Mesothelial cell of epicardium (in vitro differentiated cells): ENCODE measurements around the gene UBE2R2. TPM values are rescaled to one million over a fixed set of nuclear protein-coding genes. Genes with fewer than 3 reads are reported as not detected.

ENCODE experiments used
- DNase-seq, 2 experiments: peaks; one replicate each; pipeline ENCODE4 v3.0.0; 2021; ENCODE audit warnings: low spot score in 2 of 2; ENCODE audit not compliant: unreplicated experiment in 2 of 2
- H3K27ac Mint-ChIP-seq: 2 replicates; pipeline ENCODE4 v1.8.0; 2021; ENCODE audit warnings: mixed read lengths
- H3K27me3 Mint-ChIP-seq: 2 replicates; pipeline ENCODE4 v1.8.0; 2021; ENCODE audit warnings: low read depth, mixed read lengths
- H3K36me3 Mint-ChIP-seq: 2 replicates; pipeline ENCODE4 v1.8.0; 2021; ENCODE audit warnings: mixed read lengths
- H3K4me1 Mint-ChIP-seq: 2 replicates; pipeline ENCODE4 v1.8.0; 2021; ENCODE audit warnings: mixed read lengths
- H3K4me3 Mint-ChIP-seq: 2 replicates; pipeline ENCODE4 v1.8.0; 2021; ENCODE audit warnings: mild to moderate bottlenecking, moderate library complexity, mixed read lengths
- H3K9me3 Mint-ChIP-seq: 2 replicates; pipeline ENCODE4 v1.8.0; 2021; ENCODE audit warnings: mixed read lengths
- total RNA-seq: library from RNA; stranded (reverse); gene quantifications from 3 replicates; pipeline ENCODE4 v1.2.1, GENCODE V29; 2021
- TF ChIP-seq, protein P1 (sequence below): fragments of 200-600 bp; sonication (generic); IDR thresholded peaks from one replicate; pipeline ENCODE4 v1.5.0; 2021; ENCODE audit warnings: antibody characterized with exemption; ENCODE audit not compliant: unreplicated experiment

UBE2R2 gene
- total RNA-seq, 1 donor from 2014 or later, result 59.9 TPM

- Mint-ChIP-seq H3K4me1 (peaks cover 2% of the 10 kb centered on the region), H3K4me3 (no peak overlapping the region), H3K9me3 (no peaks in the 10 kb centered on the region), H3K27me3 (no peaks in the 10 kb centered on the region), H3K27ac (no peak overlapping the region), H3K36me3 (no peaks in the 10 kb centered on the region)
- DNase-seq, result no peak
- TF ChIP-seq, protein P1, sequence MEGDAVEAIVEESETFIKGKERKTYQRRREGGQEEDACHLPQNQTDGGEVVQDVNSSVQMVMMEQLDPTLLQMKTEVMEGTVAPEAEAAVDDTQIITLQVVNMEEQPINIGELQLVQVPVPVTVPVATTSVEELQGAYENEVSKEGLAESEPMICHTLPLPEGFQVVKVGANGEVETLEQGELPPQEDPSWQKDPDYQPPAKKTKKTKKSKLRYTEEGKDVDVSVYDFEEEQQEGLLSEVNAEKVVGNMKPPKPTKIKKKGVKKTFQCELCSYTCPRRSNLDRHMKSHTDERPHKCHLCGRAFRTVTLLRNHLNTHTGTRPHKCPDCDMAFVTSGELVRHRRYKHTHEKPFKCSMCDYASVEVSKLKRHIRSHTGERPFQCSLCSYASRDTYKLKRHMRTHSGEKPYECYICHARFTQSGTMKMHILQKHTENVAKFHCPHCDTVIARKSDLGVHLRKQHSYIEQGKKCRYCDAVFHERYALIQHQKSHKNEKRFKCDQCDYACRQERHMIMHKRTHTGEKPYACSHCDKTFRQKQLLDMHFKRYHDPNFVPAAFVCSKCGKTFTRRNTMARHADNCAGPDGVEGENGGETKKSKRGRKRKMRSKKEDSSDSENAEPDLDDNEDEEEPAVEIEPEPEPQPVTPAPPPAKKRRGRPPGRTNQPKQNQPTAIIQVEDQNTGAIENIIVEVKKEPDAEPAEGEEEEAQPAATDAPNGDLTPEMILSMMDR, result no peak
These were observed 7.5 kb upstream of the UBE2R2 start for GRCh38 chr9:33809506-33809905.

DNA sequence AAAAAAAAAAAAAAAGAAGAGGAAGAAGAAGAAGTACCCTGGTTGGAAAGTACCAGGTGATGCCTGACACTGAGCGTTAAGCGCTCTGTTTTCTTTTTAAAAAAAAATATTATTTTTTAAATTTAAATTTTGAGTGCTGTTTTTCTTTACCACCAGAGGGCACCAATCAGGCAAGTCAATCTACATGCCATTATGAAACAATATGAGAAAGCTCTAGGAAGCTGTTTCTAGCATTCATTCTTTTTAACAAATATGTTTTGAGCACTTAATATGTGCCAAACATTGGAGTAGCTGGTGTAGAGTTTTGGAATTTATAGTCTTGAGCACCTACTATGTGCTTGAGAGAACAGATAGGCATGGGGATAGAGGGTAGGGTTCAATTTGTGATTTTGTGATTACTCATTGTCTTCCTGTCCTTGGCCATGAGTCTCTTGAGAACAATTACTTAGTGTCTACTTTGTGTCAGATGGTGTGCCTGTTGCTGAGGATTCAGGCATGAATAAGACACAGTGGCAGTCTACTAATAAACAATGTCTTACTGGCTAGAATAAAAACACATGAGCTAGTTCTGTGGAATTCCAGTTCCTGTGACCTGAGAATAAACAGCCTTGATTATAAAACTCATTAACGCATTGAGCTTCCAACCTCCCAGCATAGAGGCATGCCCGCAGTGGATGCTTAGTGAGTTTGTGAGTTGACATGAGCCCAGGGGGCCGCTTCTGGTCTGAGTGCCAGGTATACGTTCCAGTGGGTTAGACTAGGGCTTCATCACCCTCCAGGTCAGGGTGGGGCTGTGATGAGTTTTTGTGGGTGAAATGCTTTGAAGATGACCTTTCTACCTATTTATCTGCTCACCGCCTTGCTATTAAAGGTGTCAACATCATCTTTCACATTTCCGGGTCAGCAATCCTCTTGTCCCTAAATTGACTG lies 3.0 kb upstream of the UBE2R2 start:
- no peak overlapping the region for H3K4me3 Mint-ChIP-seq
- no peak for DNase-seq
- H3K27ac Mint-ChIP-seq, result peak overlapping the region; percentile 89

DNA sequence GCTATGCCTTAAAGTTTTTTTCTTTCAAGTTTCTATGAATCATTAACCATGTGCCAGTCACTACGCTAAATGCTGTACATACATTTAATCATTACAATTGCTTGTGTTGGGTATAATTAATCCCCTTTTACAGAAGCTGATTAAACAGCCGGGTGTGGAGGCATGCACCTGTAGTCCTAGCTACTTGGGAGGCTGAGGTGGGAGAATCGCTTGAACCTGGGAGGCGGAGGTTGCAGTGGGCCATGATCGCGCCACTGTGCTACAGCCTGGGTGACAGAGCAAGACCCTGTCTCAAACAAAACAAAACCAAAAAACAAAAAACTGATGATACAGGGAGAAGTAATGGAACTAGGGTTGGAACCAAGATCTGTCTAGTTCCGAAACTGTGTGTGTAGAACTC lies 1.2 kb upstream of the UBE2R2 start:
- TF ChIP-seq, protein P1, result no peak
- Mint-ChIP-seq H3K4me3 (peak overlapping the region; percentile 84), H3K27ac (peak overlapping the region; percentile 96), H3K9me3 (no peaks in the 10 kb centered on the region), H3K4me1 (peaks cover 23% of the 10 kb centered on the region), H3K27me3 (no peaks in the 10 kb centered on the region), H3K36me3 (no peaks in the 10 kb centered on the region)
- DNase-seq, result no peak

More for the DNA sequence above, 3.0 kb upstream of the UBE2R2 start:
- H3K36me3 Mint-ChIP-seq, result no peaks in the 10 kb centered on the region
- no peaks in the 10 kb centered on the region for H3K27me3 Mint-ChIP-seq
- no peaks in the 10 kb centered on the region for H3K9me3 Mint-ChIP-seq
- H3K4me1 Mint-ChIP-seq, result peaks cover 9% of the 10 kb centered on the region
- TF ChIP-seq, protein P1, result peak; percentile 88

GRCh38 chr9:33817327-33818166 lies 587 bp downstream of the UBE2R2 start:
- Mint-ChIP-seq H3K27me3 (no peaks in the 10 kb centered on the region), H3K9me3 (no peaks in the 10 kb centered on the region), H3K4me3 (peak overlapping the region; percentile 85), H3K36me3 (no peaks in the 10 kb centered on the region), H3K27ac (peak overlapping the region; percentile 78), H3K4me1 (peaks cover 24% of the 10 kb centered on the region)
- peak; percentile 34 to 71 for DNase-seq
- TF ChIP-seq, protein P1, result no peak

DNA sequence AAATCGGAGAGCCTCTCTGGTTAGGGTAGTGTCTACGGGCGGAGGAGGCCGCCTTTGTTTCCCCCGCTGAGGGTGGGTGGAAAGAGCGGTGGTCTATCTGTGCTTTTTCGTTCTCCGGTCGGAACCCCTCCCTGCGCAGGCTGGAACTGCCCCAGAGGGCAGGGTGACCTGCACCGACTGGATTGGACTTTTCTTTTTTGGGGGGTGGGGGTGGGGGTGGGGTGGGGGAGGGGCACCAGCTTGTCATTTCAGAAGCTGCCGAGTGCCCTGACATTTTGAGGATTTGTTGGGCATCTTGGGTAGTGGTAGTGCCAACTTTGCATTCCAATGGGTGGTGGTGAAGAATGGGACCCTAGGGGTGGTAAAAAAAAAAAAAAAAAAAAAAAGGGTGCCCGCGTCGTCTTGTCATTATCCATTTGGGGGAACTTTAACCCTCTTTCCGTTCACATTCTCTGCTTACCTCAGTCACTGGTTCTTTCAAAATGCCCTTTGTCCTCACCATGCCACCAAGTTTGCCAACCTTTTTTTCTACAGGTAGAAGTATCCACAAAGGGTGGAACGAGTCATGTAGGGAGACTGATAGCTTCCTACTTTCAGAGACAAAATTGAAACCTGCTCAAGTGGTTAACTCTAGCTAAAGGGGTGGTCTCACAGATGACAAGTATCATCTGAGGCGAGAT lies 1.3 kb downstream of the UBE2R2 start:
- peak overlapping the region; percentile 89 for H3K27ac Mint-ChIP-seq
- no peaks in the 10 kb centered on the region for H3K36me3 Mint-ChIP-seq
- H3K4me1 Mint-ChIP-seq, result peaks cover 24% of the 10 kb centered on the region
- no peaks in the 10 kb centered on the region for H3K27me3 Mint-ChIP-seq
- peak overlapping the region; percentile 85 for H3K4me3 Mint-ChIP-seq
- no peaks in the 10 kb centered on the region for H3K9me3 Mint-ChIP-seq
- TF ChIP-seq, protein P1, result no peak
- DNase-seq, result no peak
